A549 treated with RU486 at 1 μM for 4 hours (cell line): ENCODE results near the gene CFAP206. TPM values are rescaled to one million over a fixed set of nuclear protein-coding genes. Genes with fewer than 3 reads are reported as not detected.

Experiments used
- total RNA-seq: library from RNA; stranded (reverse); fragments of 200-300 nt; extraction: Qiagen RNA extraction; gene quantifications from 5 replicates; pipeline ENCODE4 v1.2.3, GENCODE V29; 2022; ENCODE audit warnings: low read depth

The CFAP206 gene
- total RNA-seq, result 0.17 to 1.1 TPM (median 0.68 TPM) in 5 replicates

DNA sequence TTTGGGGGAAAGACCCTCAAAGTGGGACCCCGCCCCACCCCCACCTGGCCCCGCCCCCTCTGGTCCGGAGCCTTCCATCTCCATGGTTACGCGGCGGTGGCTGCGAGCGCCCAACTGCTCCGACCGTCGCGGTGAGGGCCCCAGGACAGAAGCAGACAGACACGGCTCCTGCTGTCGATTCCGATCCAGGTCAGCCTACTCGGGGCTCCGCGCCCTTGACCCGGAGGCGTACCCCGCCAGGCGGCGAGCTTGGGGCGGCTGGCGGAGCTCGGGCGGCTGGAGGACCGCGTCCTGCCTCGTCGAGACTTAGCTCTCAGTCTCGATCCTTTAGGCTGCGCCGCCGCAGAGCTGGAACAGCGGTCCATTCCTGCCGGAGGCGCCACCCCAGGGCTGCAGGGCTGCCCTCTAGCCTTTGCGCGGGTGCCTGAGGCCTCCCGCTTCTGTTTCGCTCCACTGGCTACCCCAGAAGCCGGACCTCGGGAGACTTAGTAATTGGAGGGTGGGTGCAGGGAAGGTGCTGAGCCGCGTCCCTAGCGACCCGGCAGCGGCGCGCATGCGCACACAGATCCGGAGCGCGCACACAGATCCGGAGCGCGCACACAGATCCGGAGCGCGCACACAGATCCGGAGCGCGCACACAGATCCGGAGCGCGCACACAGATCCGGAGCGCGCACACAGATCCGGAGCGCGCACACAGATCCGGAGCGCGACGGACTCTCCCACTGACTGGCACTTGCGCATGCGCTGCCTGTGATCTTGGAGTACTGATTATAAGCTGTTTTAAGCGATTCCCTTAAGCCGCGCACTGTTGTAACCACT lies at the start of gene CFAP206:
Gene CFAP206 (plus strand): TSS at position 72 of the 820 bp plus-strand sequence. CDS start 1,868 bp downstream, outside the sequence.

DNA sequence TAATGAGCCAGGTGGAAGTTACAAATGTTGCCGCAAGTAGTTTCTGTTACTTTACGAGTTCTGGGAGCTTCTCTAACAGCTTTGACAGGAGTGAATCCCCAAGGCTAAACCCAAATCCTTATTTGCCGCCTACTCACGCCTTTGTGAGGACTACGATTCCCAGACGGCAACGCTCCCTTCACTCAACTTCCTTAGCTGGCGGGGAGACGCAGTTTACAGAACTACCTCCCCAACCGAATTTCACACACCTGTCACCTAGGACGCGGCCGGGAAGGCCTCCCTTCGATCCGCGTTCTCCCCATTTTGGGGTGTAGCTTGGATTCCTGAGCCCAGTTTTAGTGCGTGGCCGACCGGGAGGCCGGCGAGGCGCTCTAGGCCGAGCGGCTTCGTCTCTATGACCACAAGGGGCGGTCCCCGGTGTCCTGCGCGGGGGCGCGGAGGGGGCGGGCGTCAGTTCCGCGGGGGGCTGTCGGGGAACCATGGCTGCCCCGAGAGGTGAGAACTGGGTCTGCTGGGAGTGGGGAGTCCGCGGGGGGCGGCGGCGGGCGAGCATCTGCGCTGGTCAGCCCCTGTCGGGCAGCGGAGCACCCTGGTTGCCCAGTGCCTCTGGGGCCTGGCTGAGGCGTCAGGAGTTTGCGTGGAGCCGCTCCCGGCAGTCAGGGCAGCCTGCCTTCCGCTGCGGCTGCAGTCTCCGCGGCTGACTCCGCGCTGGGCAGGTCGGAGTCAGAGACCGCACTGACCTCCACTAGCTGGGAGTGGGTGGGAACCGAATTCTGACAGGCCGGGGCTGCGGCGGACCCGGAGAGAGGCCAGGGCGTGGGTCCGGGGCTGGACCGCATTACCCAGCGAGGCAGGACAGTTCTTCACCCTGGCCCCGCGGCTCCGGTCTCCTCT lies 65.0 kb downstream of the CFAP206 start, which contains the start of gene SLC35A1:
Gene SLC35A1 (plus strand): TSS at position 450 of the 894 bp plus-strand sequence. CDS start 30 bp downstream, at position 480.

Other genes starting within 250 kb of the CFAP206 start
- 2.3 to 3.9 TPM (median 2.8 TPM) in 5 replicates for gene SMIM8, start 85.4 kb upstream of the CFAP206 start, total RNA-seq
- gene GJB7, start 78.7 kb upstream of the CFAP206 start, total RNA-seq, result not detected in 5 replicates
- 0.22 to 0.36 TPM in 2 of 5 replicates, not detected in the others for gene C6orf163, start 63.2 kb upstream of the CFAP206 start, total RNA-seq
- gene SLC35A1, start 65.0 kb downstream of the CFAP206 start, total RNA-seq, result 5.2 to 10.4 TPM (median 9.6 TPM) in 5 replicates
- 16.7 to 22.0 TPM (median 20.3 TPM) in 5 replicates for gene RARS2, start 182.0 kb downstream of the CFAP206 start, total RNA-seq
- gene ORC3, start 182.2 kb downstream of the CFAP206 start, total RNA-seq, result 12.9 to 19.8 TPM (median 18.1 TPM) in 5 replicates